ENCODE results near the gene PALLD.

Gene PALLD

DNA sequence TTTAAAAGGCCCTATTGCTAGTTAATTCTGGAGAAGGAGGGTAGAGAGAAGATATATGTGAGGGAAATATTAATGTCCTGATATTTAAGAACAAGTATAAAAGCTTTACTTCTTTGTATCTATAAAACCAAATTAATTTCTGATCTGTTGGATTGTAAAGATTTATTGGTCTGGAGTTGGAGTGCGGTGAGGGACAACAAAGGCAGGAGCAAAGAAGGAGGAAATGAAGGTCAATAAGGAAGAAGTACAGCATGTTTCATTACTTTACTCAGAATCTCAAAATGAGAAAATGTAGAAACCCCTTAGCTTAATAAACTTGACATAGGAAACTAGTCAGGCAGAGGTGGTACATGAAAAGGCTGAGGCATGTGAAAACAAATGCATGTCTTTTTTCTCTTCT, 192.9 kb downstream of the PALLD start:
- no peaks in the 10 kb centered on the region for H3K27me3 ChIP-seq (replicated peaks; ENCODE audit: insufficient read depth, low read length)
- no peak overlapping the region for H3K4me2 ChIP-seq (ENCODE audit: low read depth, low read length)
- no peak overlapping the region for H2AFZ ChIP-seq (ENCODE audit: low read length)
- no peaks in the 10 kb centered on the region for H4K20me1 ChIP-seq (ENCODE audit: insufficient read depth, low read length)
- no peaks in the 10 kb centered on the region for H3K9me3 ChIP-seq (replicated peaks; ENCODE audit: insufficient read depth, low read length)
- no peak for DNase-seq
- no peak overlapping the region for H3K27ac ChIP-seq (ENCODE audit: low read length)
- no peaks in the 10 kb centered on the region for H3K79me2 ChIP-seq (ENCODE audit: low read length)
- no peak overlapping the region for H3K4me3 ChIP-seq (ENCODE audit: low read length)
- H3F3A ChIP-seq (ENCODE audit: insufficient read depth, low read length): no peaks in the 10 kb centered on the region
- no peaks in the 10 kb centered on the region for H3K36me3 ChIP-seq (replicated peaks; ENCODE audit: insufficient read depth, low read length)
- H3K4me1 ChIP-seq (ENCODE audit: low read length): no peaks in the 10 kb centered on the region
- TF ChIP-seq, protein P1, sequence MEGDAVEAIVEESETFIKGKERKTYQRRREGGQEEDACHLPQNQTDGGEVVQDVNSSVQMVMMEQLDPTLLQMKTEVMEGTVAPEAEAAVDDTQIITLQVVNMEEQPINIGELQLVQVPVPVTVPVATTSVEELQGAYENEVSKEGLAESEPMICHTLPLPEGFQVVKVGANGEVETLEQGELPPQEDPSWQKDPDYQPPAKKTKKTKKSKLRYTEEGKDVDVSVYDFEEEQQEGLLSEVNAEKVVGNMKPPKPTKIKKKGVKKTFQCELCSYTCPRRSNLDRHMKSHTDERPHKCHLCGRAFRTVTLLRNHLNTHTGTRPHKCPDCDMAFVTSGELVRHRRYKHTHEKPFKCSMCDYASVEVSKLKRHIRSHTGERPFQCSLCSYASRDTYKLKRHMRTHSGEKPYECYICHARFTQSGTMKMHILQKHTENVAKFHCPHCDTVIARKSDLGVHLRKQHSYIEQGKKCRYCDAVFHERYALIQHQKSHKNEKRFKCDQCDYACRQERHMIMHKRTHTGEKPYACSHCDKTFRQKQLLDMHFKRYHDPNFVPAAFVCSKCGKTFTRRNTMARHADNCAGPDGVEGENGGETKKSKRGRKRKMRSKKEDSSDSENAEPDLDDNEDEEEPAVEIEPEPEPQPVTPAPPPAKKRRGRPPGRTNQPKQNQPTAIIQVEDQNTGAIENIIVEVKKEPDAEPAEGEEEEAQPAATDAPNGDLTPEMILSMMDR (IDR thresholded peaks at IDR 0.05; ENCODE audit: low read length): no peak
- TF ChIP-seq EZH2phosphoT487 (IDR thresholded peaks at IDR 0.05; ENCODE audit: low read length) (no peak), EZH2 (optimal IDR thresholded peaks at IDR 0.05; ENCODE audit: low read depth, low read length) (no peak)
- H3K9ac ChIP-seq (ENCODE audit: low read length): no peak overlapping the region
- no peaks in the 10 kb centered on the region for H3K9me2 ChIP-seq (replicated peaks; ENCODE audit: insufficient read depth, low read length)

DNA sequence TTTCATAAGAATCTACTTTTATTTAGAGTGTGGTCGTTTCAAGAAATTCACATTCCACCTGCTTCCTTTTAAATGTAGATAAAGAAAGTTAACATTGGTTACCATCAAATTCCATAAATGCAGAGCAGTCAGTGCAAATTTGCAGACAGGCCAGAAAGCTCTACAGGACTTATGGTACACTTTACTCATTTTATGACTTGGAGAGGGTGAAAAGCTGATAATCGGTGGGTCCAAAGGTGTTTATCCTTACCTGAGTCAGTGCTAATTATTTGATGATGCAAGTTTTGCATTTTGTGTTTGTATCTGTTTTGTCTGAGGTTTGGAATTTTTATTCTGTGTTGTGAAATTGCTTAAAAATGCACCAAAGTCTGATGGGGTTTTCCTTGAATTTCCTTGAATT, 193.3 kb downstream of the PALLD start:
- no peaks in the 10 kb centered on the region for H3K27me3 ChIP-seq (replicated peaks; ENCODE audit: insufficient read depth, low read length)
- no peak overlapping the region for H2AFZ ChIP-seq (ENCODE audit: low read length)
- no peaks in the 10 kb centered on the region for H3K4me1 ChIP-seq (ENCODE audit: low read length)
- no peaks in the 10 kb centered on the region for H3K9me3 ChIP-seq (replicated peaks; ENCODE audit: insufficient read depth, low read length)
- no peak overlapping the region for H3K9ac ChIP-seq (ENCODE audit: low read length)
- H3K4me3 ChIP-seq (ENCODE audit: low read length): no peak overlapping the region
- no peak overlapping the region for H3K27ac ChIP-seq (ENCODE audit: low read length)
- H3K9me2 ChIP-seq (replicated peaks; ENCODE audit: insufficient read depth, low read length): no peaks in the 10 kb centered on the region
- no peaks in the 10 kb centered on the region for H3K36me3 ChIP-seq (replicated peaks; ENCODE audit: insufficient read depth, low read length)
- no peaks in the 10 kb centered on the region for H3K79me2 ChIP-seq (ENCODE audit: low read length)
- H4K20me1 ChIP-seq (ENCODE audit: insufficient read depth, low read length): no peaks in the 10 kb centered on the region
- no peak for DNase-seq
- no peak overlapping the region for H3K4me2 ChIP-seq (ENCODE audit: low read depth, low read length)
- no peaks in the 10 kb centered on the region for H3F3A ChIP-seq (ENCODE audit: insufficient read depth, low read length)
- TF ChIP-seq EZH2 (optimal IDR thresholded peaks at IDR 0.05; ENCODE audit: low read depth, low read length) (no peak), EZH2phosphoT487 (IDR thresholded peaks at IDR 0.05; ENCODE audit: low read length) (no peak)
- TF ChIP-seq, protein P1 (IDR thresholded peaks at IDR 0.05; ENCODE audit: low read length): no peak

DNA sequence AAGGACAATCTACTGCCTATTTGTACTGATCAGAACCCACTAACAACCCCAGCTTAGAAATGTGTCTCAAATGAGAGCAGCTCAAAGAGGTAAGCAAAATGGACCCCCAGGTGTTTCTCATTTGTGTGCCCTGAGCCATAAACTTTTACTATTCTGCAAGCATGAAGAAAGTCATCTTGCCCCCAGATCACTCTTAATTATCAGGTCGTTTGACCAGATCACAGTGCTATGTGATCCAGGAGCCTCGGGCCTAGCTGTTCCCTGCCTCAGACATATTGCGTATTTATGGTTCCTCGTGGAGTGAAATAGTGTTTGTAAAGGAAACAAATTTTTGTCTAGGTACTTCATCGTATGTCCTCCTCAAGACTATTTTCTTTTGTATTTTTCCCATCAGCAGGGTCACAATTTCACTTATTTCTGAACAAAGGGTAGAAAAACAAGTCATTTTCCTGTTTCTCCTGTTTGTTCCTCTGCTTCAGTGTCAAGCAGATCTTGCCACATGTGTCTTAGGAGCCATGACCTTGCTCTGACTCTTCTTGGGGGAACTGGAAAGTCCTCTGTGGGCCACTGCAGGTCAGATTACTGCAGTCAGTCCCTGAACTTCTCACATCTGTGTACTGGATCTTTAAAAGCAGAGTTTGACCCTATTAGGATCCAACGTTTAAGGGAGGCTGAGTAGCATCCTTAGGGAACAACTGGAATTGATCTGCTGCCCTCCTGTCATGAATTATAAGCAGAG, 194.9 kb downstream of the PALLD start:
- Histone ChIP-seq H3K27ac (ENCODE audit: low read length) (no peak overlapping the region), H3K9me3 (replicated peaks; ENCODE audit: insufficient read depth, low read length) (no peaks in the 10 kb centered on the region)

More for the DNA sequence above, 194.9 kb downstream of the PALLD start:
- Histone ChIP-seq H3F3A (ENCODE audit: insufficient read depth, low read length) (no peaks in the 10 kb centered on the region), H2AFZ (ENCODE audit: low read length) (no peak overlapping the region), H4K20me1 (ENCODE audit: insufficient read depth, low read length) (no peaks in the 10 kb centered on the region), H3K9ac (ENCODE audit: low read length) (no peak overlapping the region), H3K79me2 (ENCODE audit: low read length) (no peaks in the 10 kb centered on the region), H3K27me3 (replicated peaks; ENCODE audit: insufficient read depth, low read length) (no peaks in the 10 kb centered on the region), H3K4me2 (ENCODE audit: low read depth, low read length) (no peak overlapping the region), H3K4me1 (ENCODE audit: low read length) (no peaks in the 10 kb centered on the region), H3K4me3 (ENCODE audit: low read length) (no peak overlapping the region), H3K9me2 (replicated peaks; ENCODE audit: insufficient read depth, low read length) (no peaks in the 10 kb centered on the region), H3K36me3 (replicated peaks; ENCODE audit: insufficient read depth, low read length) (no peaks in the 10 kb centered on the region)
- DNase-seq: no peak
- no peak for TF ChIP-seq EZH2 (optimal IDR thresholded peaks at IDR 0.05; ENCODE audit: low read depth, low read length)
- TF ChIP-seq EZH2phosphoT487 (IDR thresholded peaks at IDR 0.05; ENCODE audit: low read length): no peak
- TF ChIP-seq, protein P1 (IDR thresholded peaks at IDR 0.05; ENCODE audit: low read length): no peak
